ENCODE measurements around the gene ZSWIM4.
A peak's percentile ranks its signal among the peaks of the same experiment; 100 is the strongest.
"Not testable (repeated sequence)": the region's sequence is repeated elsewhere in the genome, so short reads cannot be mapped to it uniquely, and the experiment has no call there.

Gene ZSWIM4

DNA sequence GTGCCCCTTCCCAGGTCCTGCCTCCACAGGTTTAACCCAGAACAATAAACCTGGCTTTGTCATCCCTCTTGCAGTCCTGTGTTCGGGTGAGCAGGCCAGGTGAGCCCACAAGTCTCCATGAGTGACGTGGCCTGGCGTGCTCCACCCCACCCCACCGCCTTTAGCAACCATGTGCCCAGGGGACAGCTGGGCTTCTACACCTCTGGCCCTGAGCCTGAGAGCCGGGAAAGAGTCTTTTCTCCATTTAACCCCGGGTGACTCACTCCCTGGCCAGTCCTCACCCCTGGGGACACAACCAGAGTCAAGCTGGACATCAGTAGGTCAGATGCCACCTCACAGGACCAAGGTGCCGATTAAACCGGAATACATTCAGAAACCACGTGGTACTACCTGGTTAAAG is 16.8 kb upstream of the ZSWIM4 start:
- no peak for DNase-seq (ENCODE audit: low spot score)

DNA sequence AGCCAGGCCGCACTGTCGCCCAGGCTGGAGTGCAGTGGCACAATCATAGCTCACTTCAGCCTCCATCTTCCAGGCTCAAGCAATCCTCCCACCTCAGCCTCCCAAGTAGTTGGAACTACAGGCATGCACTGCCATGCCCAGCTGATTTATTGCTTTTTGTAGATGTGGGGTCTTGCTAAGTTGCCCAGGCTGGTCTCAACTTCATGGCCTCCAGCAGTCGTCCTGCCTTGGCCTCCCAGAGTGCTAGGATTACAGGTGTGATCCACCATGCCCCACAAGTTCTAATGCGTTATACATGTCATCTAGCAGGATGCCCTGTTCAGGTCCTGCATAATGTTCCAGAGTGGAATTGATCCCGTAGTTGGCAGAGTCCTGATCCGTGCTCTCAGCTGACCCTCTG is 16.4 kb upstream of the ZSWIM4 start:
- DNase-seq (ENCODE audit: low spot score), result no peak

DNA sequence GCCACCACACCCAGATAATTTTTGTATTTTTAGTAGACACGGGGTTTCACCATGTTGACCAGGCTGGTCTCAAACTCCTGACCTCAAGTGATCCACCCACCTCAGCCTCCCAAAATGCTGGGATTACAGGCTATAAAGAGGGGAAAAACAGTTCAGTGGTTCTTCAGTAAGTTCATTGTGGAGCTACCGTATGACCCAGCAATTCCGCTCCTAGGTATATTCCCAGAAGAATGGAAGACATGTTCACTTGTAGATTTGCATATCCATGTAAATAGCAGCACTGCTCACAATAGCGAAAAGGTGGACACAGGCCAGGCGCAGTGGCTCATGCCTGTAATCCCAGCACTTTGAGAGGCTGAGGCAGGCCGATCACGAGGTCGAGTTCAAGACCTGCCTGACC is 15.4 kb upstream of the ZSWIM4 start:
- DNase-seq (ENCODE audit: low spot score), result not testable (repeated sequence)

DNA sequence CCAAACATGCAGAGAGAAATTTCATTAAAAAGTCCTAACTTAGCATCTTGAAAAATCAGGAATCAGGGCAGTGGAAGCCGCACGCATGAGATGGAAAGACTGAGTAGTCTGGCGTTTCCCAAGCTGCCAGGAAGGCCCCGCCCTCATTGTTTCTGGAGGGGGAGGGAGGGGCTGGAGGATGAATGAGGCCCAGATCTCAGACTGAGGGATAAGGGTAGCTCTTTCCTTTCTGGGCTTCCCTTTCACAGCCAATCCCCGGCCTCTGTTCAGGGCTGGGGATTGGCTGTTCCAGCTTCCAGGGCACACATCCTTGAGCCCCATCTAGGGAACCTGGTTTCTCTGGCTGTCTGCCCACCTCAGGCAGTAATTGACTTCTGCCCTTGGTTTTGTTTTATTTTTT is 13.7 kb upstream of the ZSWIM4 start:
- DNase-seq (ENCODE audit: low spot score), result peak; percentile 93

DNA sequence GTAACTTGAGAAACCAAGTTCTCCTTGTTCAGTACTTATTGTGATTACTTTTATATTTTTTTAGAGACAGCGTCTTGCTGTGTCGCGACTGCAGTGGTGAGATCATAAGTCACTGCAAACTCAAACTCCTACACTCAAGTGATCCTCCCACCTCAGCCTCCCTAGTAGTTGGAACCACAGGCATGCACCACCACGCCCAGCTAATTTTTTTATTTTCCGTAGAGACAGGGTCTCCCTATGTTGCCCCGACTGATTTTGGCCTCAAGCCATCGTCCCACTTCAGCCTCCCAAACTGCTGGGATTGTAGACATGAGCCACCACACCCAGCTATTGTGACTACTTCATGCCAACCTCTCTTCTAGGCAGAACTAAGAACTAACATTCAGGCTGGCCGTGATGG is 12.7 kb upstream of the ZSWIM4 start:
- no peak for DNase-seq (ENCODE audit: low spot score)

DNA sequence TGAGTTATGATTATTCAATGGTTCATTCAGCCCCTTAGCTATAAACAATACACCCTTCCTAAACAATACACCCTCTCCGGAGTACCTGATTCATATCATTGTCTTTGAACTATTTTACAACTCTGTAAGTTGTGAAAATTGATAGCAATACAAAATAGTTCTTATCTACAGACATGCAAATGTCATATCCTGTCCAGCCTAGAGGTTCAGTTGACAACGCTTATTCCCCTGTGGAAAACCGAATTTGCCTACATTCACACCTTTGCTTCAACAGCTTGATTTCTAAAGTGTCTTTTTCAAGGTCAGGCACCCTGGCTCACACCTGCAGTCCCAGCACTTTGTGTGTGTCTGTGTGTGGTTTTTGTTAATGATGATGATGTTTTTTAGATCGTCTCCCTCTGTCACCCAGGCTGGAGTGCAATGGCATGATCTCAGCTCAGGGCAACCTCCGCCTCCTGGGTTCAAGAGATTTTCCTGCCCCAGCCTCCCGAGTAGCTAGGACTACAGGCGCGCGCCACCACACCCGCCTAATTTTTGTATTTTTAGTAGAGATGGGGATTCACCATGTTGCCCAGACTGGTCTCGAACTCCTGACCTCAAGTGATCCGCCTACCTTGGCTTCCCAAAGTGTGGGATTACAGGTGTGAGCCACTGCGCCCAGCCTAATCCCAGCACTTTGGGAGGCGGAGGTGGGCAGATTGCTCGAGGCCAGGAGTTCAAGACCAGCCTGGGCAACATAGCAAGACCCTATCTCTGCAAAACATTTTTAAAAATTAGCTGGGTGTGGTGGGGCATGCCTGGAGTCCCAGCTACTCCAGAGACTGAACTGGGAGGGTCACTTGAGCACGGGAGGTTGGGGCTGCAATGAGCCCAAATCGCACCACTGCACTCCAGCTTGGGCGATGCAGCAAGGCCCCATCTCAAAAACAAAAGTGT is 11.4 kb upstream of the ZSWIM4 start:
- DNase-seq (ENCODE audit: low spot score), result no peak

DNA sequence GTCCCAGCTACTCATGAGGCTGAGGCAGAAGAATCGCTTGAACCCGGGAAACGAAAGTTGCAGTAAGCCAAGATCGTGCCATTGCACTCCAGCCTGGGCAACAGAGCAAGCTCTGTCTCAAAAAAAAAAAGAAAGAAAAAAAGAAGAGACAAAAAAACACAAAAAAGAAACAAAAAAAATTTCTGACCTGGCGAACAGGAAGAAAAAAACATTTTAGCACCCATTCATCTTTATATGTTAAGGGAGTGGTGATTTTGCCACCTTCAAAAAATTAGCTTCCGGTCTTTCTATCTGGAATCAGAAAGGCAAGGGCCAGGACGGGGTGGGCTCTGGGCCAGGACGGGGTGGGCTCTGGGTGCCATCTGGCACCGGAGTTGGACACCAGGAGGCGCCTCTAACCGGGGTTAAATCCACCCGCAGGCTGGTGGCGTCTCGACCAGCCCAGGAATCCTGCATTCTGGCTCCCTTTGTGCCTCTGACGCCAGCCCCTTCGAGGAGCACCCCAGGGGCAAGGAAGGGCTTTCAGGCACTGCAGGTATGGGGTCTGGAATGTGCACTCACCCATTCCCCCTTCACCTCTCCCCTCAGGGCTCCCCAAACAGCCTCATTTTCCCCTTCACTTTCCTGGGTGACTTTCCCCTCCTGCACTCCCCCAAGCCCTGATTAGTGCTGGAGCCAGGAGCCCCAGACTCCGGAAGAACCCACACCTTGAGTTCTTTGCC is 10.4 kb upstream of the ZSWIM4 start:
- peak; percentile 86 for DNase-seq (ENCODE audit: low spot score)

DNA sequence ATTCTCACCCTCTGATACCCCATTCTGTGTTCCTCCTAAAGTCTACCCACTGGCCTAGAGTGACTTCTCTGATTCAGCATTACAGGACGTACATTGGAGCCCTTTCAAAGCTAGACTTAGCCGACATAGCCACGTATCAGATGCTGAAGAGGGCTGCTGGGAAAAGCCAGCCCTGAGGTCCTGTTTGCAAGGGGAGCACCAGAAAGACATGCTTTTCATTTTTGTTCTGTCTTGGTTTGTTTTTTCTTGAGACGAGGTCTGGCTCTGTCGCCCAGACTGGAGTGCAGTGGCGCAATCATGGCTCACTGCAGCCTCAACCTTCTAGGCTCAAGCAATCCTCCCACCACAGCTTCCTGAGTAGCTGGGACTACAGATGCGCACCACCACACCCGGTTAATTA is 6.3 kb upstream of the ZSWIM4 start:
- DNase-seq (ENCODE audit: low spot score), result peak; percentile 51

DNA sequence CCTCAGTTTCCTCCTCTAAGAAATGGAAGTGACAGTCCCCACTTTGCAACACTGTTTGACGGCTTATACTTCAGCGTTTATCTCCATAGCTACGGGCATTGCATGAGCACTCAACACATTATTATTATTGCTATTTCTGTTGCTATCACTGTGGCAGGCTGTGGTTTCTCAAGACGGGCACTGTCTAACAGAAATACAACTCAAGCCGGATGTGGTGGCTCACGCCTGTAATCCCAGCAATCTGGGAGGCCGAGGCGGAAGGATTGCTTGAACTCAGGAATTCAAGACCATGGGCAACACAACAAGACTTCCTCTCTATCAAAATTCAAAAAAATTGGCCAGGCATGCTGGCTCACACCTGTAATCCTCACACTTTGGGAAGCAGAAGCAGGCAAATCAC is 4.9 kb upstream of the ZSWIM4 start:
- DNase-seq (ENCODE audit: low spot score), result no peak

DNA sequence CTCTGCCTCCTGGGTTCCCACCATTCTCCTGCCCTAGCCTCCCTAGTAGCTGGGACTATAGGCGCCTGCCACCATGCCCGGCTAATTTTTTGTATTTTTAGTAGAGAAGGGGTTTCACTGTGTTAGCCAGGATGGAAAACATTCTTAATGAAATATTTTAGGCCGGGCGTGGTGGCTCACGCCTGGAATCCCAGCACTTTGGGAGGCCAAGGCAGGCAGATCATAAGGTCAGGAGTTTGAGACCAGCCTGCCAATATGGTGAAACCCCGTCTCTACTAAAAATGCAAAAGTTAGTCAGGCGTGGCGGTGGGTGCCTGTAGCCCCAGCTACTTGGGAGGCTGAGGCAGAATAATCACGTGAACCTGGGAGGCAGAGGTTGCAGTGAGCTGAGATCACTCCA is 1.9 kb upstream of the ZSWIM4 start:
- DNase-seq (ENCODE audit: low spot score), result not testable (repeated sequence)

DNA sequence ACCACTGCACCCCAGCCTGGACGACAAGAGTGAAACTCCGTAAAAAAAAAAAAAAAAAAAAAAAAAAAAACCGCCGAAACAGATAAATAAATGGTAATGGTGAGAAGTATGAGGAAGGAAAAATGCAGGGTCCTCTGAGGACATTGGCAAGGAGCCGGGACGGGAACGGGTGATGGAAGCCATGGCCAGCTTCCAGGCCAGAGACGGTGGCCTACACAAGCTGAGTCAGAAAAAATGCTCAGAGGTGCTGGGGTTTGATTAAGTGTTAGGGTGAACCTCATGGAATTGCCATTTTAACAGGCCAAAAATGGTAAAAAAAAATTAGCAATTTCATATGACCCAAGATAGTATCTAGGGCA is 866 bp upstream of the ZSWIM4 start:
- peak; percentile 80 for DNase-seq (ENCODE audit: low spot score)

DNA sequence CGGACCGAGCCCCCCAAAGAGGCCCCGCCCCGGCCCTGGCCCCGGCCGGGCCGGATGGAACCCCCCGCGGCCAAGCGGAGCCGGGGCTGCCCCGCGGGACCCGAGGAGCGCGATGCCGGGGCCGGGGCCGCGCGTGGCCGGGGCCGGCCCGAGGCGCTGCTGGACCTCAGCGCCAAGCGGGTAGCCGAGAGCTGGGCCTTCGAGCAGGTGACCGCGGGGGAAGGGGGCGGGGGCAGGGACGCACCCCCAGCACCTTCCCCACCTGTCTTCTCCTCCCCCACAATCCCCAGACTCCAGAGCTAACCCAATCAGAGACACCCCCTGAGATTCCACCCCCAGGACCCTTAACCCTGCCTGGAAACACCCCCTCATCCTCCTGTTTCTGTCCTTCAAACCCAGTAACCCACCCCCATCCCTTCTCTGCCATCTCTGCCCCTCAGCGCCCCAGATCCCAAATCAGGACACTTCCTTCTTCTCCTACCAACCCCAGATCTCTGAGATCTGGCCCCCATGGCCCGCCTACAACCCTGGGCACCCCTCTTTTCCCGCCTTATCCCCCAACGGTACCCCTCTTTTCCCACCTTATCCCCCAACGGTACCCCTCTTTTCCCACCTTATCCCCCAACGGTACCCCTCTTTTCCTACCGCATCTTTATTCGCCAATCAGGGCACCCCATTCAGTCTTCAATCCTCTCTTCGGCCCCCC is 505 bp downstream of the ZSWIM4 start:
- peak; percentile 48 for DNase-seq (ENCODE audit: low spot score)

DNA sequence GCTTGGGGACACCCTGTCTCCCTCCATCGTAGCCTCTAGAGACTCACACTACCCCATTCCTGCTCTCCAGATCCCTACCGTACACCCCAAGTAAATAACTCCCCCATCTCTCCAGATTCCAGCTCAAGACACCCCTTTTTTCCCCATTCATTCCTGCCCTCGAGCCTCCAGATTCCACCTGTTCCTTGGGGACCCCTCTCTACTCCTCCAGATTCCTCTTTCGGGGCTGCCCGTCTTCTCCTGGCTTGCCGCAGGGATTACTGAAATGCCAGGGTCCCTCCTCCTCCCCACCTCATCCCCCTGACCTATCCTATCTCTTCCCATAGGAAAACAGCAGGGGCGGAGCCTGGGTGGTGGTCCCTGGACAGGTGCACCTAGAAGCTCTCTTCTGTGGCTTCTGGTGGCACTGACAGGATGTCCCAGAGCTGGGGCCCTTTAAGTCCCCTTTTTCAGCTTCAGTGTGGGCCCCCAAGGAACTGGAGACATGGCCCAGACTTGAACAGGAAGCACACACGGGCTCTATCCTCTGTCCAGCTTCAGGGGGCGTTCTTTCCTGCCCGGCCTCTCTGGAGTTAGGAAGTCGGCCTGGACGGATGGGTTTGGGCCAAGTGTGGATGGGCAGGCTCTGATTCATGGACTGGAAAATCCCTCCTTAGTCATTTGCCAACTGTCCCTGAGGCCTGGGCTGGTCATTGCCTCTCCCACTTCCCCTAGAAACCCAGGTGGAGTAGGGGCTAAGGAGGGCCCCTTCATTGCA is 1.2 kb downstream of the ZSWIM4 start:
- peak; percentile 91 for DNase-seq (ENCODE audit: low spot score)

DNA sequence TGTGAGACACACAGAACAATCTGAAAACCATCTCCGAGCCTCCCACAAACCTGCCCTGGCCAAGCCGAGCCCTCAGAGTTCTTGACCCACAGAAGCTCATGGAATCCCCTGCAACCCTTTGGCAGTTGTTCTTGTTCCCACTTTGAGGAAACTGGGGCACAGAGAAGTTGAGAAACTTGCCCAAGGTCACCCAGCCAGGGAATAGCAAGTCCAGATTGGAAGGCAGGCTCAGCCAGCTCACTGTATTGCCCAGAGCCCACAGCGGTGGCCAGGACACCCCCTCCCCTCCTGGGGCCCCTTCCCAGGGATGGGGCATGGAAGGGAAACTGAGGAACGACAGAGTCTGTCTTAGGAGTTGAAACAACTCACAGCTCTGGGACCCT is 1.8 kb downstream of the ZSWIM4 start:
- DNase-seq (ENCODE audit: low spot score), result no peak

DNA sequence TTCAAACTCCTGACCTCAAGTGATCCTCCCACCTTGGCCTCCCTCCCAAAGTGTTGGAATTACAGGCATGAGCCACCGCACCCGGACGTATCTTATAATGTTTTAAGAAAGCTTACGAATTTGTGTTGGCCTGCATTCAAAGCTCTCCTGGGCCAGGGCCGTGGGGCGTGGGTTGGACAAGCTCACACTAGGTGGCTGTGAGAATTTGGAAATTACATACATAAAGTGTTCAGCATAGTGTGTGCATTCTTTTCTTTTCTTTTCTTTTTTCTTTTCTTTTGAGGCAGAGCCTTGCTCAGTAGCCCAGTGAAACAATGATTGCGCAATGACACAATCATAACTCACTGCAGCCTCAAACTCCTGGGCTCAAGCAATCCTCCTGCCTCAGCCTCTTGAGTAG is 2.6 kb downstream of the ZSWIM4 start:
- peak; percentile 40 for DNase-seq (ENCODE audit: low spot score)

DNA sequence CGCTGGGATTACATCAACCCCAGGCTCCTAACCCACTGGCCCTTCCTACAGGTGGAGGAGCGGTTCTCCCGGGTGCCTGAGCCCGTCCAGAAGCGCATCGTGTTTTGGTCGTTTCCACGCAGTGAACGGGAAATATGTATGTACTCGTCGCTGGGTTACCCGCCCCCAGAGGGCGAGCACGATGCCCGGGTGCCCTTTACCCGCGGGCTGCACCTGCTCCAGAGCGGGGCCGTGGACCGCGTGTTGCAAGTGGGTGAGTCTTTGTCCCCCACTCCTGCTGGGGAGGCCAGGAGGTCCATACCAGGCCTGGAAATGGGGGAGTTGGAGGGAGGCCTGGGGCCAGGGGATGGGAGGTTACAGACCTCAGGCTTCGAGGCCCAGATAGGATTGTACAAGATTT is 4.4 kb downstream of the ZSWIM4 start:
- no peak for DNase-seq (ENCODE audit: low spot score)

DNA sequence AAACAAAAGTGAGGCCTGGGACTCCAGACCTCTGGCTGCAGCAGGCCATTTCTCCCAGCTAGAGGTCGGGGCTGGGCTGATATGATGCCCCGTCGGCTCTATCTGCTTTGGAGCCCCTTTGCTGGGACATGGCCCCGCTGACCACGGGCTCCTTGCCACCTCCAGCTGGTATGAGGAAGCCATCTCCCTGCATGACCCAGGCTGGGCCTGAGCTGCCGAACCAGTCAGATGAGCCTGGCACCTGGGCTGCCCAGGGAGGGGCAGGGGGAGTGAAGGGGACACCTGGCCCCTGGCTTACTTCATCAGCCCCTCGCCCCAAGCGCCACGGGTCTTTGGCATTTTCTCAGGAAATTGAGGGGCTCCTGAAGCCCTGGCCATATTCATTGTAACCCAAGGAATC is 7.8 kb downstream of the ZSWIM4 start:
- no peak for DNase-seq (ENCODE audit: low spot score)

DNA sequence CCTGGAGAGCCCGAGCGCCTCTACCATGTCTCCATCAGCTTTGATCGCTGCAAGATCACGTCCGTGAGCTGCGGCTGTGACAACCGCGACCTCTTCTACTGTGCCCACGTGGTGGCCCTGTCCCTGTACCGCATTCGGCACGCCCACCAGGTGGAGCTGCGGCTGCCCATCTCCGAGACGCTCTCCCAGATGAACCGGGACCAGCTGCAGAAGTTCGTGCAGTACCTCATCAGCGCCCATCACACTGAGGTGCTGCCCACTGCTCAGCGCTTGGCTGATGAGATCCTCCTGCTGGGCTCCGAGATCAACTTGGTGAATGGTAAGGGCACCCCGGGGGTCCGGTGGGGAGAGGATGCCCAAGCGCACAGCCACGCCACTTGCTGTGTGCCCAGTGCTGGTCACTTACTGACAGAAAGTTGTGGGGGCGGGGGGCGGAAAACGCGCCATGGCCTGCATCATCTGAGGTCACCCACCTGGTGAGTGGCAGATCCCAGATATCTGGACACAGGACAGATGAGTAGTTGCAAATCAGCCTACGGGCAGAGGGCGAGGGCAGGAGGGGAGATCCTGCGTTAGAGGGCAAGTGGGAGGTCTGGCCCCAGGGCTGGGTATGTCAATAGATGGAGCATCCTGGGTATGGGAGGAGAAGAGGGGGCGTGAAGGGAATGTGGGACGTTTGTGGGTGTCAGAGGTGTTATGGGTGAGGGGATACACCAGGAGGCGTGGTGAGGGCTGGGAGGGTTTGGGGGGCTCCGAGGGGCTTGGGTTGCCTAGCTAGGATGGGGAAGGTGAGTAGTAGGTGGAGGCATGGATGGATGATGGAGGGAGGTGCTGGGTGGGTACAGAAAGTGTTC is 9.8 kb downstream of the ZSWIM4 start:
- DNase-seq (ENCODE audit: low spot score), result no peak

DNA sequence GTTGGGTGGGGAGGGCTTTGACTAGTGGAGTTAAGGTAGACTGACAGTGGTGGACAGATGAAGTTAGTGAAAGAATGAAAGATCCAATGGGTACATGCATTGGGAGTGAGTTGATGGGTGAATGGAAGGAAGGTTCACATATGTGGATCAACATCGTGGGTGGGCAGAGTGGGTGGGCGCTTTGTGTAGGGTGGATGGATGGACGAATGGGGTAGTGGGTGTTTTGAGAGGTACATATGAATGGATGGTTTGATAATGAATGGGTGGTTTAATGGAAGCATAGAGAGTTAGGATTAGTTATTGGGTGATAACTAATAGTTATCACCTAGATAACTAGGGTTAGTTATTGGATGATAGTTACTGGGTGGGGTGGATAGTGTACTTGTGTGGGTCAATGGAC is 11.5 kb downstream of the ZSWIM4 start:
- DNase-seq (ENCODE audit: low spot score), result no peak

DNA sequence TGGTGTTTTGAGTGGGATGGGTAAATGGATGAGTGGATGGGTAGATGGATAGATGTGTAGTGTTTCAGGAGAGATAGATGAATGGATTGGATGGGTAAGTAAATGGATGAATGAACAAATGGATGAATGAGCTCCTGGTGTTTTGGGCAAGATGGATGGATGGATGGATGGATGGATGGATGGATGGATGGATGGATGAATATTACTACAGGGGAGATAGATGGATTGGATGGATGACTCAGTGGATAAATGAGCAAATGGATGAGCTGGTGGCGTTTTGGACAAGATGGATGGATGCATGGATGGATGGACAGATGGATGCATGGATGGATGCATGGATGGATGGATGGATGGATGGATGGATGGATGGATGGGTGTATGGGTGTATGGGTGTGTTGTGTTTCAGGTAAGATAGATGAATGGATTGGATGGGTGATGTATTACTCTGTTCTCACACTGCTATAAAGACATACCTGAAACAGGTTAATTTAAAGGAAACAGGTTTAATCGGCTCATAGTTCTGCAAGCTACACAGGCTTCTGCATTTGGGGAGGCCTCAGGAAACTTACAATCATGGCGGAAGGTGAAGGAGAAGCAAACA is 12.3 kb downstream of the ZSWIM4 start:
- DNase-seq (ENCODE audit: low spot score), result no peak

DNA sequence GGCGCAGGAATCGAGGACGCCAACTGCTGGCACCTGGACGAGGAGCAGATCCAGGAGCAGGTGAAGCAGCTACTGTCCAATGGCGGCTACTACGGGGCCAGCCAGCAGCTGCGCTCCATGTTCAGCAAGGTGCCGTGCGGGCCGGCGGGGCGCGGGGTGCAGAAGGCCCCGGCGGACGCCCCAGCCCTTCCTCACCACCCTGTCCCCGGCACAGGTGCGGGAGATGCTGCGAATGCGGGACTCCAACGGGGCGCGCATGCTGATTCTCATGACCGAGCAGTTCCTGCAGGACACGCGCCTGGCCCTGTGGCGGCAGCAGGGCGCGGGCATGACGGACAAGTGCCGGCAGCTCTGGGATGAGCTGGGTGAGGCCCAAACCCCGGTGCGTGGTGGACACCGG is 13.6 kb downstream of the ZSWIM4 start:
- no peak for DNase-seq (ENCODE audit: low spot score)
